Skeletal muscle satellite cell (primary cell): ENCODE measurements around the gene PLEKHA1.

Source experiments
- H3K27me3 ChIP-seq: 2 replicates; pipeline ENCODE4 v1.7.0; 2013; ENCODE audit warnings: low read length; ENCODE audit not compliant: control insufficient read depth, insufficient read depth
- H3K36me3 ChIP-seq: 2 replicates; pipeline ENCODE4 v1.7.0; 2013; ENCODE audit warnings: mild to moderate bottlenecking, control low read depth, low read length; ENCODE audit not compliant: insufficient read depth
- H3K4me1 ChIP-seq: 2 replicates; pipeline ENCODE4 v1.7.0; 2013; ENCODE audit warnings: low read length; ENCODE audit not compliant: control insufficient read depth, insufficient read depth
- H3K4me2 ChIP-seq: 2 replicates; pipeline ENCODE4 v1.7.0; 2013; ENCODE audit warnings: mild to moderate bottlenecking, low read length
- H3K4me3 ChIP-seq: 2 replicates; pipeline ENCODE4 v1.7.0; 2013; ENCODE audit warnings: low read length
- H3K9ac ChIP-seq: 2 replicates; pipeline ENCODE4 v1.7.0; 2013; ENCODE audit warnings: mild to moderate bottlenecking, low read depth, low read length, moderate library complexity
- H3K9me3 ChIP-seq: replicated peaks from 2 replicates; pipeline ENCODE4 v1.7.0; 2013; ENCODE audit warnings: mild to moderate bottlenecking, control low read depth, low read length

Gene PLEKHA1

GRCh38 chr10:122363722-122364463, 10.6 kb upstream of the PLEKHA1 start:
- Histone ChIP-seq H3K27me3 (peaks cover 55% of the 10 kb centered on the region), H3K4me1 (no peaks in the 10 kb centered on the region), H3K9ac (no peak overlapping the region), H3K9me3 (no peaks in the 10 kb centered on the region), H3K4me3 (no peak overlapping the region), H3K4me2 (no peak overlapping the region), H3K36me3 (no peaks in the 10 kb centered on the region)

- peak overlapping the region; percentile 7 for H3K4me2 ChIP-seq
- H3K27me3 ChIP-seq, result peaks cover 38% of the 10 kb centered on the region
- H3K4me3 ChIP-seq, result no peak overlapping the region
- no peak overlapping the region for H3K9ac ChIP-seq
- no peaks in the 10 kb centered on the region for H3K36me3 ChIP-seq
- H3K9me3 ChIP-seq, result no peaks in the 10 kb centered on the region
- H3K4me1 ChIP-seq, result peaks cover 6% of the 10 kb centered on the region
Observed at GRCh38 chr10:122368502-122369254, 5.8 kb upstream of the PLEKHA1 start.

GRCh38 chr10:122373108-122373507, 1.4 kb upstream of the PLEKHA1 start:
- H3K4me3 ChIP-seq, result no peak overlapping the region
- H3K4me2 ChIP-seq, result peak overlapping the region; percentile 91
- peaks cover 14% of the 10 kb centered on the region for H3K4me1 ChIP-seq
- no peaks in the 10 kb centered on the region for H3K9me3 ChIP-seq
- H3K9ac ChIP-seq, result no peak overlapping the region
- H3K36me3 ChIP-seq, result no peaks in the 10 kb centered on the region
- H3K27me3 ChIP-seq, result peaks cover 11% of the 10 kb centered on the region

GRCh38 chr10:122373721-122374120, 787 bp upstream of the PLEKHA1 start:
- peaks cover 5% of the 10 kb centered on the region for H3K27me3 ChIP-seq
- peaks cover 14% of the 10 kb centered on the region for H3K4me1 ChIP-seq
- peak overlapping the region; percentile 91 for H3K4me2 ChIP-seq
- peak overlapping the region; percentile 91 for H3K4me3 ChIP-seq
- H3K9me3 ChIP-seq, result no peaks in the 10 kb centered on the region
- H3K9ac ChIP-seq, result peak overlapping the region; percentile 62
- H3K36me3 ChIP-seq, result no peaks in the 10 kb centered on the region

DNA sequence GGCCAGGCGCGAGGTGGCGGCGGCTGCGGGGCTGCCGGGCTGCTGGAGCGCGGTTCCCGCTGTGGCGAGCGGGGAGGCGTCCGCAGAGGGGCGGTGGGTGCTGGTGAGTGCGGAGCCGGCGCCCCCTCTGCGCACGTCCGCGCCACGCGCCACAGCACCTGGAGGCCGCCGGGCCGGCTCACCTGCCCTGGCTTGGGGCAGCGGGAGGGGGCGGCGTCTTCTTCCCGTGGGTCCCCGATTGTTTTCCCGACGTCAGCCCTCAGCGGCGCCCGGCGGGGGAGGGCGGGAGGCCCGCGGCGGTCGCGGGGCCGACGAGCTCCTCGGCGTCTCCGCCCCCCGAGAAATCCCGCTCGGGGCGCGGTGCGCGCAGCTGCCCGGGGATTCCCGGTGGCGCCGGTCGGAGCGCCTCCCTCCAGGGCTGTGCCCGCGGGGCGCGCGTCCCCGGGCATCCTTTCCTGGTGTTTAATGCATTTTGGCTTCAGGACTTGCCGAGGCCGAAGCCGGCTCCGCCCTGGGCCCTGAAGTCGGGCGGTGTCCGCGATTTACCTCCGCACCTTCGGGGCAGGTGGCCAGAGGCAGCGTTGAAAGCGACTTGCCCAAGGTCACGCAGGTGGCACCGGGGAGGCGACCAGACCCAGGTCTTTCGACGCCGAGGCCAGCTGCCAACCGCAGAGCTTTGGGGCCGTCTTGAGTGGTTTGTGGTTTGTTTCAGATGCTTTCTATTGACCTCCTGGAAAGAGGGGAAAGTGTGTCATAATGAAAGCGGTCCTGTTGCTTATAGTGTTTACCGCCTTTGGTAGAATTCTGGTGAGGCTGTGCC, 561 bp downstream of the PLEKHA1 start:
- no peaks in the 10 kb centered on the region for H3K9me3 ChIP-seq
- no peaks in the 10 kb centered on the region for H3K36me3 ChIP-seq
- peak overlapping the region; percentile 91 for H3K4me2 ChIP-seq
- no peaks in the 10 kb centered on the region for H3K27me3 ChIP-seq
- peak overlapping the region; percentile 86 for H3K9ac ChIP-seq
- peaks cover 14% of the 10 kb centered on the region for H3K4me1 ChIP-seq
- H3K4me3 ChIP-seq, result peak overlapping the region; percentile 91

GRCh38 chr10:122375679-122376160, 1.2 kb downstream of the PLEKHA1 start:
- Histone ChIP-seq H3K27me3 (no peaks in the 10 kb centered on the region), H3K9me3 (no peaks in the 10 kb centered on the region), H3K9ac (peak overlapping the region; percentile 86), H3K36me3 (no peaks in the 10 kb centered on the region), H3K4me2 (peak overlapping the region; percentile 91), H3K4me3 (peak overlapping the region; percentile 91), H3K4me1 (peaks cover 14% of the 10 kb centered on the region)

DNA sequence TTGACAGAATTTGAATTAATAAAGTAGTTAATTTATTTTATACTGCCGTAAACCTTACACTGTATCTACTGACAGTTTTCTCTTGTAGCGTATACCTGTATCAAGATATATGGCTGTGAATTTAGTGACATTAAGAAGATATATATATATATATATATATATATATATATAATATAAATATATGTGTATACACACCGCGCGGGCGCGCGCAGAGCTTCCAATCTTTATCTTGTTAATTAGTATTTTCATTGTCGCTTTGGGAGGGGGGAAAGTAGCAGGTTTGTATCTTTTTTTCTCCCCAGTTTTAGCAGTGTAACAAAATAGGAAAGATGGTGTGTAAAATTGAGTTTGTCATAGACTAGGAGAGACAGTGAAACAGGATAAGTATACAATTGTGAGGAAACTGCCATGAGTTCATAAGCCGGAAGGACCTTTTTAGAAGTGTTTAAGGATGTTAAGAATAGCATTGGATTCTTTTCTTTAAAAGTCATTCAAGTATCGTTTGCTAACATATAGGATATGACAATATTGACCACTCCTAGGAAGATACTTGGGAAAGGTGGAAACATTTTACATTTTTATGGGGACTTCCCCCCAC, 2.0 kb downstream of the PLEKHA1 start:
- H3K9ac ChIP-seq, result no peak overlapping the region
- H3K4me2 ChIP-seq, result peak overlapping the region; percentile 91
- no peaks in the 10 kb centered on the region for H3K9me3 ChIP-seq
- no peaks in the 10 kb centered on the region for H3K36me3 ChIP-seq
- peaks cover 14% of the 10 kb centered on the region for H3K4me1 ChIP-seq
- H3K27me3 ChIP-seq, result no peaks in the 10 kb centered on the region
- no peak overlapping the region for H3K4me3 ChIP-seq

DNA sequence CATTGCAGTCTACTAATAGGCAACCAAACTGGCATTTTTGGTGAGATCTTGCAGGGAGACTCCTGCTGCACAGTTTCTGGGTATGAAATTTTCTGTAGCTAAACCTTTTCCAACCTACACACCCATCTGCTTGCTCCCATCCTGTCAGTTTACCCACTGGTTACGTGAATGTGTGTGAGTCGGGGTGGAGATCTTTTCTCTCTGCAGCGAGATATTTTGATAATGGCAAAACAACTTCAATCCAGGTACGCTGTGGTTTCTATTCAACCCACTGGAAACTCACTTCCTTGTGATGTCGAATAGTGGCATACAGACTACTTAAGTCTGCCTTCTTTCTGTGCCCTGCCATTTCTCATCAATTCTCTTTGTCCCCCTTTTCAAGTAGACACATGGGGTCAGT, 4.5 kb downstream of the PLEKHA1 start:
- Histone ChIP-seq H3K9ac (no peak overlapping the region), H3K9me3 (no peaks in the 10 kb centered on the region), H3K4me2 (no peak overlapping the region), H3K4me3 (no peak overlapping the region), H3K4me1 (peaks cover 4% of the 10 kb centered on the region), H3K36me3 (no peaks in the 10 kb centered on the region), H3K27me3 (no peaks in the 10 kb centered on the region)

- Histone ChIP-seq H3K9me3 (no peaks in the 10 kb centered on the region), H3K36me3 (no peaks in the 10 kb centered on the region), H3K4me2 (no peak overlapping the region), H3K4me3 (no peak overlapping the region), H3K9ac (no peak overlapping the region), H3K4me1 (peaks cover 4% of the 10 kb centered on the region), H3K27me3 (no peaks in the 10 kb centered on the region)
Observed at GRCh38 chr10:122379537-122379936, 5.0 kb downstream of the PLEKHA1 start.

GRCh38 chr10:122380703-122381102, 6.2 kb downstream of the PLEKHA1 start:
- Histone ChIP-seq H3K4me2 (no peak overlapping the region), H3K9ac (no peak overlapping the region), H3K27me3 (no peaks in the 10 kb centered on the region), H3K4me1 (peaks cover 4% of the 10 kb centered on the region), H3K36me3 (no peaks in the 10 kb centered on the region), H3K9me3 (no peaks in the 10 kb centered on the region), H3K4me3 (no peak overlapping the region)

GRCh38 chr10:122381680-122382079, 7.2 kb downstream of the PLEKHA1 start:
- Histone ChIP-seq H3K4me3 (no peak overlapping the region), H3K9me3 (no peaks in the 10 kb centered on the region), H3K27me3 (no peaks in the 10 kb centered on the region), H3K36me3 (no peaks in the 10 kb centered on the region), H3K4me1 (no peaks in the 10 kb centered on the region), H3K9ac (no peak overlapping the region), H3K4me2 (no peak overlapping the region)
